Activated B cell treated with CpG ODN at 0.5 μM for 24 hours (primary cell): Measurements from ENCODE around the gene HOXC12. TPM values are rescaled to one million over a fixed set of nuclear protein-coding genes. Genes with fewer than 3 reads are reported as not detected.

Experiments
- ATAC-seq: fragments of 200-7000 bp; cut with Tn5 transposase; one replicate; pipeline ENCODE4 v1.10.0; 2021; ENCODE audit warnings: low read depth, mild to moderate bottlenecking, moderate library complexity
- CTCF ChIA-PET: fragments of 350-600 bp; sonication (Branson Sonifier 250); formaldehyde crosslinking; loops from one replicate; lab custom pipeline; 2021; ENCODE audit warnings: antibody characterized with exemption; lab: Charles Lee
- POLR2A ChIA-PET: fragments of 350-600 bp; sonication (Branson Sonifier 250); formaldehyde crosslinking; loops from one replicate; lab custom pipeline; 2021; ENCODE audit warnings: antibody characterized with exemption; lab: Charles Lee
- DNase-seq: peaks from one replicate; pipeline ENCODE4 v3.0.0; 2022
- H3K27ac Mint-ChIP-seq: one replicate; pipeline ENCODE4 v1.8.0; 2020; ENCODE audit warnings: mixed read lengths
- H3K27me3 Mint-ChIP-seq: one replicate; pipeline ENCODE4 v1.8.0; 2021; ENCODE audit warnings: mixed read lengths
- H3K36me3 Mint-ChIP-seq: one replicate; pipeline ENCODE4 v1.8.0; 2021; ENCODE audit warnings: low read depth, mixed read lengths
- H3K4me1 Mint-ChIP-seq: one replicate; pipeline ENCODE4 v1.8.0; 2021; ENCODE audit warnings: mixed read lengths
- H3K4me3 Mint-ChIP-seq: one replicate; pipeline ENCODE4 v1.8.0; 2020; ENCODE audit warnings: mild to moderate bottlenecking, mixed read lengths
- H3K9me3 Mint-ChIP-seq: one replicate; pipeline ENCODE4 v1.8.0; 2020; ENCODE audit warnings: mixed read lengths
- CTCF ChIP-seq: fragments of 200-600 bp; IDR thresholded peaks from one replicate; pipeline ENCODE4 v1.8.0; 2022; ENCODE audit warnings: antibody characterized with exemption, mild to moderate bottlenecking
- intact Hi-C: fragments of 100-400 bp; cut with micrococcal nuclease; formaldehyde crosslinking; loops from one replicate; pipeline ENCODE4 v1.15.1; 2024
- total RNA-seq: library from RNA; stranded (reverse); gene quantifications from 2 replicates; pipeline ENCODE4 v1.2.3, GENCODE V29; 2022

Gene HOXC12
- total RNA-seq, 1 donor from 2014 or later = not detected

GRCh38 chr12:53931844-53932581 is 22.7 kb upstream of the HOXC12 start:
- no peaks in the 10 kb centered on the region for H3K36me3 Mint-ChIP-seq
- CTCF ChIA-PET = interaction anchor here (0.7 kb wide), 1 partner anchor 54 kb away, joined by 3 read pairs; no protein-coding TSS in a partner anchor
- POLR2A ChIA-PET = no interaction called here
- peaks cover 84% of the 10 kb centered on the region for H3K27me3 Mint-ChIP-seq
- H3K4me3 Mint-ChIP-seq = no peak overlapping the region
- intact Hi-C loops = no loop called here
- H3K9me3 Mint-ChIP-seq = no peaks in the 10 kb centered on the region
- no peak overlapping the region for H3K27ac Mint-ChIP-seq
- DNase-seq = no peak
- no peak for ATAC-seq
- no peak for TF ChIP-seq CTCF
- peaks cover 16% of the 10 kb centered on the region for H3K4me1 Mint-ChIP-seq

GRCh38 chr12:53932915-53933314 is 21.8 kb upstream of the HOXC12 start:
- no peak for TF ChIP-seq CTCF
- Mint-ChIP-seq H3K27ac (no peak overlapping the region), H3K9me3 (no peaks in the 10 kb centered on the region), H3K27me3 (peaks cover 85% of the 10 kb centered on the region), H3K36me3 (no peaks in the 10 kb centered on the region), H3K4me3 (no peak overlapping the region), H3K4me1 (peaks cover 13% of the 10 kb centered on the region)
- ChIA-PET CTCF (no interaction called here), POLR2A (no interaction called here)
- DNase-seq (no peak), ATAC-seq (no peak)
- intact Hi-C loops = no loop called here

- ChIA-PET POLR2A (interaction anchor here (1.4 kb wide), 1 partner anchor 117 kb away, joined by 4 read pairs; no protein-coding TSS in a partner anchor), CTCF (no interaction called here)
- Mint-ChIP-seq H3K36me3 (no peaks in the 10 kb centered on the region), H3K9me3 (no peaks in the 10 kb centered on the region), H3K27me3 (peaks cover 75% of the 10 kb centered on the region), H3K4me3 (peak overlapping the region; percentile 24), H3K4me1 (peaks cover 9% of the 10 kb centered on the region), H3K27ac (no peak overlapping the region)
- TF ChIP-seq CTCF = no peak
- intact Hi-C loops = loop anchor here (5.0 kb wide), 1 partner anchor 37 kb away; the partner anchor contains the start of genes HOTAIR and HOXC11
- no peak for DNase-seq
- no peak for ATAC-seq
These were observed 19.0 kb upstream of the HOXC12 start for GRCh38 chr12:53935383-53936341.

GRCh38 chr12:53937099-53937498 is 17.6 kb upstream of the HOXC12 start:
- Mint-ChIP-seq H3K4me1 (peaks cover 9% of the 10 kb centered on the region), H3K36me3 (no peaks in the 10 kb centered on the region), H3K4me3 (no peak overlapping the region), H3K9me3 (no peaks in the 10 kb centered on the region), H3K27ac (no peak overlapping the region), H3K27me3 (peaks cover 79% of the 10 kb centered on the region)
- CTCF ChIA-PET = no interaction called here
- no peak for TF ChIP-seq CTCF
- POLR2A ChIA-PET = no interaction called here
- intact Hi-C loops = loop anchor here (5.0 kb wide), 1 partner anchor 35 kb away; the partner anchor contains the start of genes HOTAIR and HOXC11
- DNase-seq = no peak
- no peak for ATAC-seq
